Stomach (tissue), 9 donors: ENCODE measurements around the gene ITGB8. TPM values are rescaled to one million over a fixed set of nuclear protein-coding genes. Genes with fewer than 3 reads are reported as not detected.

ENCODE experiments used
- DNase-seq, 2 donors: peaks; one replicate each; pipeline versions ENCODE4 v3.0.0 to v3.0.0-alpha.2; 2013 to 2019
- H3K27ac ChIP-seq, 5 donors: fragments of 200-600 bp in 4 of 5; sonication (generic) in 4 of 5; one replicate each; pipeline ENCODE4 v1.5.1; 2013 to 2019; ENCODE audit warnings: mild to moderate bottlenecking in 1 of 5, moderate library complexity in 1 of 5
- H3K27me3 ChIP-seq, 3 donors: fragments of 200-600 bp; sonication (generic); one replicate each; pipeline ENCODE4 v1.5.1; 2017 to 2019; ENCODE audit warnings: mixed run types in 1 of 3
- H3K36me3 ChIP-seq, 4 donors: fragments of 200-600 bp; sonication (generic); 1 replicate in 3 of 4; 2 replicates in 1 of 4; pipeline ENCODE4 v1.5.1; 2016 to 2019
- H3K4me1 ChIP-seq, 4 donors: fragments of 200-600 bp; sonication (generic); one replicate each; pipeline ENCODE4 v1.5.1; 2016 to 2019
- H3K4me3 ChIP-seq, 4 donors: fragments of 200-600 bp; sonication (generic) in 3 of 4; one replicate each; pipeline ENCODE4 v1.5.1; 2016 to 2019; ENCODE audit warnings: mild to moderate bottlenecking in 1 of 4
- H3K9me3 ChIP-seq, 4 donors: fragments of 200-600 bp; sonication (generic); one replicate each; pipeline ENCODE4 v1.5.1; 2016 to 2019
- CTCF ChIP-seq, 7 experiments: fragments of 450-650 bp in 4 of 7; fragments of 200-600 bp in 3 of 7; sonication (generic) in 3 of 7; IDR thresholded peaks; one replicate each; pipeline ENCODE4 v1.5.1; 2016 to 2019; ENCODE audit warnings: antibody characterized with exemption in 7 of 7, control low read depth in 2 of 7, mild to moderate bottlenecking in 1 of 7
- EP300 ChIP-seq: sonication (generic); formaldehyde crosslinking; IDR thresholded peaks from one replicate; pipeline ENCODE4 v1.6.1; 2017; ENCODE audit warnings: antibody characterized with exemption
- POLR2A ChIP-seq, 4 donors: fragments of 450-650 bp; IDR thresholded peaks; one replicate each; pipeline ENCODE4 v1.6.1; 2016; ENCODE audit warnings: antibody characterized with exemption in 4 of 4, control low read depth in 2 of 4, mild to moderate bottlenecking in 1 of 4, moderate library complexity in 1 of 4
- POLR2AphosphoS5 ChIP-seq, 3 donors: sonication (generic); formaldehyde crosslinking; IDR thresholded peaks; one replicate each; pipeline ENCODE4 v1.6.1; 2016; ENCODE audit warnings: antibody characterized with exemption in 3 of 3
- WGBS, 5 donors: extraction: QIAGEN DNeasy Blood & Tissue Kit in 3 of 5; methylation state at CpG; one replicate each; pipeline versions ENCODE4 v1.1.5 to v1.1.7; 2013 to 2018; 5-methylcytosine and 5-hydroxymethylcytosine counted together
- intact Hi-C: fragments of 100-400 bp; cut with DNase I; formaldehyde crosslinking; loops from one replicate; pipeline ENCODE4 v1.15.1; 2023; ENCODE audit warnings: low total_unique reads
- polyA plus RNA-seq, 3 donors: library from polyadenylated mRNA; stranded (reverse); fragments of 200-250 nt; gene quantifications; one replicate each; pipeline ENCODE4 v1.2.3, GENCODE V29; 2013
- total RNA-seq, 5 donors: library from RNA; depleted of rRNA; stranded (reverse); fragments of >200 nt; gene quantifications; one replicate each; pipeline versions ENCODE4 v1.1.0 to v1.2.3, GENCODE V29; 2014 to 2016
- donor health status: healthy with polysubstance abuse.
- donor health status: Bipolar disorder and iron deficiency.
- donor health status: healthy.

The ITGB8 gene
- total and polyA plus RNA-seq, 8 donors, result 1.1 to 31.9 (median 6.5) TPM

- no peaks in the 10 kb centered on the region for H3K27me3 ChIP-seq
- H3K4me1 ChIP-seq, result no peaks in the 10 kb centered on the region
- WGBS, 5 donors, result 76 to 91% (median 88%) methylated on average over 3 of the region's 3 CpGs
- H3K36me3 ChIP-seq, result no peaks in the 10 kb centered on the region
- no peaks in the 10 kb centered on the region for H3K9me3 ChIP-seq
- intact Hi-C loops, result no loop called here
- H3K4me3 ChIP-seq, result no peak overlapping the region
- no peak for DNase-seq
- H3K27ac ChIP-seq, result no peak overlapping the region
- TF ChIP-seq CTCF (IDR thresholded peaks at IDR 0.05) (no peak), POLR2AphosphoS5 (IDR thresholded peaks at IDR 0.05) (no peak), EP300 (no peak), POLR2A (IDR thresholded peaks at IDR 0.05) (no peak)
Observed at GRCh38 chr7:20430664-20431063, 100.0 kb downstream of the ITGB8 start.

GRCh38 chr7:20431146-20431545 is 100.4 kb downstream of the ITGB8 start:
- intact Hi-C loops, result no loop called here
- H3K4me1 ChIP-seq, result no peaks in the 10 kb centered on the region
- H3K4me3 ChIP-seq, result no peak overlapping the region
- WGBS, 5 donors, result 49 to 68% (median 63%) methylated on average over 2 of the region's 2 CpGs
- H3K27ac ChIP-seq, result no peak overlapping the region
- no peaks in the 10 kb centered on the region for H3K27me3 ChIP-seq
- no peaks in the 10 kb centered on the region for H3K36me3 ChIP-seq
- DNase-seq, result no peak
- H3K9me3 ChIP-seq, result no peaks in the 10 kb centered on the region
- TF ChIP-seq POLR2AphosphoS5 (IDR thresholded peaks at IDR 0.05) (no peak), EP300 (no peak), CTCF (IDR thresholded peaks at IDR 0.05) (no peak), POLR2A (IDR thresholded peaks at IDR 0.05) (no peak)

- H3K36me3 ChIP-seq, result no peaks in the 10 kb centered on the region
- no peak for TF ChIP-seq CTCF (IDR thresholded peaks at IDR 0.05)
- TF ChIP-seq POLR2A (IDR thresholded peaks at IDR 0.05), result no peak
- no peak for TF ChIP-seq POLR2AphosphoS5 (IDR thresholded peaks at IDR 0.05)
- H3K4me3 ChIP-seq, result no peak overlapping the region
- no peak overlapping the region for H3K27ac ChIP-seq
- 66 to 81% (median 72%) methylated on average over 4 of the region's 4 CpGs for WGBS, 5 donors
- no peaks in the 10 kb centered on the region for H3K27me3 ChIP-seq
- DNase-seq, result no peak
- intact Hi-C loops, result no loop called here
- H3K4me1 ChIP-seq, result no peaks in the 10 kb centered on the region
- no peaks in the 10 kb centered on the region for H3K9me3 ChIP-seq
Observed at GRCh38 chr7:20432071-20432470, 101.4 kb downstream of the ITGB8 start.

- 74 to 80% (median 77%) methylated on average over 3 of the region's 3 CpGs for WGBS, 5 donors
- intact Hi-C loops, result no loop called here
- Histone ChIP-seq H3K36me3 (no peaks in the 10 kb centered on the region), H3K27ac (no peak overlapping the region), H3K9me3 (no peaks in the 10 kb centered on the region), H3K27me3 (no peaks in the 10 kb centered on the region), H3K4me1 (peaks cover 0 to 19% (median 12%) of the 10 kb centered on the region in 4 donors), H3K4me3 (no peak overlapping the region)
- DNase-seq, result peak in 1 of 2 donors; percentile 28
- peak in 1 of 3 donors; percentile 8 for TF ChIP-seq POLR2AphosphoS5 (IDR thresholded peaks at IDR 0.05)
- no peak for TF ChIP-seq EP300
- no peak for TF ChIP-seq POLR2A (IDR thresholded peaks at IDR 0.05)
- TF ChIP-seq CTCF (IDR thresholded peaks at IDR 0.05), result no peak
Observed at GRCh38 chr7:20435305-20435704, 104.6 kb downstream of the ITGB8 start.
